Measurements from ENCODE around the gene TESPA1. TPM values are rescaled to one million over a fixed set of nuclear protein-coding genes. Genes with fewer than 3 reads are reported as not detected.
A peak's percentile ranks its signal among the peaks of the same experiment; 100 is the strongest.
"Not testable (repeated sequence)": the region's sequence is repeated elsewhere in the genome, so short reads cannot be mapped to it uniquely, and the experiment has no call there.

The TESPA1 gene
- total RNA-seq, 1 donor from 2014 or later = 0.59 TPM

GRCh38 chr12:54988402-54989054 is 4.0 kb upstream of the TESPA1 start:
- peak; percentile 94 for ATAC-seq (ENCODE audit: poor library complexity)
- DNase-seq = peak; percentile 95

GRCh38 chr12:54987611-54988231 is 3.2 kb upstream of the TESPA1 start:
- no peak for ATAC-seq (ENCODE audit: poor library complexity)
- no peak for DNase-seq
- intact Hi-C loops (cut with DNase I) = no loop called here

More at GRCh38 chr12:54988402-54989054, 4.0 kb upstream of the TESPA1 start:
- intact Hi-C loops (cut with DNase I) = no loop called here

GRCh38 chr12:54986773-54987172 is 2.2 kb upstream of the TESPA1 start:
- DNase-seq; ATAC-seq (ENCODE audit: poor library complexity); intact Hi-C loops (cut with DNase I): not testable (repeated sequence)

- ATAC-seq (ENCODE audit: poor library complexity) = no peak
- no peak for DNase-seq
- intact Hi-C loops (cut with DNase I) = no loop called here
These were observed 943 bp downstream of the TESPA1 start for GRCh38 chr12:54983536-54984101.

GRCh38 chr12:54981796-54982195 is 2.8 kb downstream of the TESPA1 start:
- no peak for ATAC-seq (ENCODE audit: poor library complexity)
- DNase-seq = no peak
- intact Hi-C loops (cut with DNase I) = no loop called here

- no peak for DNase-seq
- no peak for ATAC-seq (ENCODE audit: poor library complexity)
- intact Hi-C loops (cut with DNase I) = no loop called here
These were observed 4.2 kb downstream of the TESPA1 start for GRCh38 chr12:54980341-54980740.

- ATAC-seq (ENCODE audit: poor library complexity) = no peak
- intact Hi-C loops (cut with DNase I) = no loop called here
- DNase-seq = no peak
These were observed 6.7 kb downstream of the TESPA1 start for GRCh38 chr12:54977857-54978256.

- ATAC-seq (ENCODE audit: poor library complexity) (no peak), DNase-seq (no peak)
- intact Hi-C loops (cut with DNase I) = no loop called here
These were observed 7.4 kb downstream of the TESPA1 start for GRCh38 chr12:54977155-54977554.

- no peak for ATAC-seq (ENCODE audit: poor library complexity)
- intact Hi-C loops (cut with DNase I) = no loop called here
- no peak for DNase-seq
These were observed 8.7 kb downstream of the TESPA1 start for GRCh38 chr12:54975875-54976274.

GRCh38 chr12:54975272-54975671 is 9.3 kb downstream of the TESPA1 start:
- intact Hi-C loops (cut with DNase I) = no loop called here
- no peak for ATAC-seq (ENCODE audit: poor library complexity)
- no peak for DNase-seq

GRCh38 chr12:54974279-54974678 is 10.3 kb downstream of the TESPA1 start:
- intact Hi-C loops (cut with DNase I) = no loop called here
- DNase-seq = no peak

GRCh38 chr12:54973556-54973955 is 11.0 kb downstream of the TESPA1 start:
- ATAC-seq (ENCODE audit: poor library complexity) (no peak), DNase-seq (no peak)
- intact Hi-C loops (cut with DNase I) = no loop called here

More at GRCh38 chr12:54974279-54974678, 10.3 kb downstream of the TESPA1 start:
- ATAC-seq (ENCODE audit: poor library complexity) = no peak

GRCh38 chr12:54970741-54971140 is 13.8 kb downstream of the TESPA1 start:
- no peak for ATAC-seq (ENCODE audit: poor library complexity)
- intact Hi-C loops (cut with DNase I) = no loop called here
- no peak for DNase-seq

- intact Hi-C loops (cut with DNase I) = no loop called here
- DNase-seq (no peak), ATAC-seq (ENCODE audit: poor library complexity) (no peak)
These were observed 16.3 kb downstream of the TESPA1 start for GRCh38 chr12:54968181-54968730.

- intact Hi-C loops (cut with DNase I) = no loop called here
- DNase-seq (no peak), ATAC-seq (ENCODE audit: poor library complexity) (no peak)
These were observed 17.1 kb downstream of the TESPA1 start for GRCh38 chr12:54967461-54967860.

- intact Hi-C loops (cut with DNase I) = no loop called here
- no peak for ATAC-seq (ENCODE audit: poor library complexity)
- no peak for DNase-seq
These were observed 23.4 kb downstream of the TESPA1 start for GRCh38 chr12:54961190-54961589.

GRCh38 chr12:54959291-54960018 is 25.1 kb downstream of the TESPA1 start:
- intact Hi-C loops (cut with DNase I) = loop anchor here (5.0 to 10.0 kb wide), 4 partner anchors 105 to 365 kb away; partner anchors contain the start of gene MUCL1
- DNase-seq (no peak), ATAC-seq (ENCODE audit: poor library complexity) (no peak)

GRCh38 chr12:54958048-54958658 is 26.4 kb downstream of the TESPA1 start:
- ATAC-seq (ENCODE audit: poor library complexity) (peak; percentile 73), DNase-seq (no peak)
- intact Hi-C loops (cut with DNase I) = loop anchor here (5.0 to 10.0 kb wide), 4 partner anchors 103 to 363 kb away; partner anchors contain the start of gene MUCL1
